Activated CD4-positive, alpha-beta T cell treated with anti-CD3 and anti-CD28 coated beads for 1 hour (primary cell): ENCODE results near the gene PLIN3.
"Not testable (repeated sequence)": the region's sequence is repeated elsewhere in the genome, so short reads cannot be mapped to it uniquely, and the experiment has no call there.

Source experiments
- DNase-seq: peaks from one replicate; pipeline ENCODE4 v3.0.0-alpha.2; 2020

The PLIN3 gene

DNA sequence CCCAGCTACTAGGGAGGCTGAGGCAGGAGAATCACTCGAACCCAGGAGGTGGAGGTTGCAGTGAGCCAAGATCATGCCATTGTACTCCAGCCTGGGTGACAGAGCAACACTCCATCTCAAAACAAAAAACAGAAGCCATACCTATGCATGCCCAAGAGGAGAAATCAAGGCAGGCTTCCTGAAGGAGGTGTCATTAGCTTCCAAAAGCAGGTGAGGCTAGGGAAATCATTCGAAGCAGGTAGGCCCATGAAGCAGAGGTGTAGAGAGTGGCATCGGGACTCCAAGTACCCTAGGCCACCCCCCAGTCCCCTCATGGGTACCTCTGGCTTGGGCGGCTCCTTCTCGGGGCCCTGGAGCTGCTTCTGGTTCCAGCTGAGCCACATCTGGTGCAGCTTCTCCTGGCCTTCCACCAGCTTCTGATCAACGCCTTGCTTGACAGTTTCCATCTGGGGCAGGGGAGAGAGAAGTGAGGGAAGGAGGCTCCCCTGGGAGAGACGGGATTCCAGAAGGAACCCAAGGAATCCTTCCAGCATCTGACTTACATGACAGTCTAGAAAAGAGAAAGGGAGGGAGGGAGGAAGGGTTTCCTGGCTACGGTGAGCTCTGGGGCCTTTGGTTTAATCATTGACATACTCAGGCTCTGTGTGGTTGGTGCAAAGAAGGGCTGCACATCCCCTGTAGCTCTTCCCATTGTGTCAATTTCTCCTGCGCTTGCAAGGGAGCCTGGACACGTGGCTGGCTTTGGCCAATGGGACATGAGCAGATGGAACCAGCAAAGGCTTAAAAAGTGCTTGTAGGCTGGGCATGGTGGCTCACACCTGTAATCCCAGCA, 22.9 kb downstream of the PLIN3 start:
- DNase-seq = no peak

DNA sequence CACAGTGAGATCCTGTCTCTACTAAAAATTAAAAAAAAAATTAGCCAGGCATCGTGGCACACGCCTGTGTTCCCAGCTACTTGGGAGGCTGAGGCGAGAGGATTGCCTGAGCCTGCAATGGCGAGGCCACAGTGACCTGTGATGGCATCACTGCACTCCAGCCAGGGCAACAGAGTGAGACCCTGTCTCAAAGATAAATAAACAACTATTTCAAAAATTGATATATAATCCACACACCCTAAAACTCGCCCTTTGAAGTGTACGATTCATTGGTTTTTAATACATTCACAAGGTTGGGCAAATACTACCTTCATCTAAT, 23.9 kb downstream of the PLIN3 start:
- DNase-seq = no peak

GRCh38 chr19:4839192-4839591, 28.3 kb downstream of the PLIN3 start:
- DNase-seq = no peak

GRCh38 chr19:4832776-4833175, 34.7 kb downstream of the PLIN3 start:
- DNase-seq = no peak

GRCh38 chr19:4831979-4832340, 35.5 kb downstream of the PLIN3 start:
- DNase-seq = not testable (repeated sequence)

DNA sequence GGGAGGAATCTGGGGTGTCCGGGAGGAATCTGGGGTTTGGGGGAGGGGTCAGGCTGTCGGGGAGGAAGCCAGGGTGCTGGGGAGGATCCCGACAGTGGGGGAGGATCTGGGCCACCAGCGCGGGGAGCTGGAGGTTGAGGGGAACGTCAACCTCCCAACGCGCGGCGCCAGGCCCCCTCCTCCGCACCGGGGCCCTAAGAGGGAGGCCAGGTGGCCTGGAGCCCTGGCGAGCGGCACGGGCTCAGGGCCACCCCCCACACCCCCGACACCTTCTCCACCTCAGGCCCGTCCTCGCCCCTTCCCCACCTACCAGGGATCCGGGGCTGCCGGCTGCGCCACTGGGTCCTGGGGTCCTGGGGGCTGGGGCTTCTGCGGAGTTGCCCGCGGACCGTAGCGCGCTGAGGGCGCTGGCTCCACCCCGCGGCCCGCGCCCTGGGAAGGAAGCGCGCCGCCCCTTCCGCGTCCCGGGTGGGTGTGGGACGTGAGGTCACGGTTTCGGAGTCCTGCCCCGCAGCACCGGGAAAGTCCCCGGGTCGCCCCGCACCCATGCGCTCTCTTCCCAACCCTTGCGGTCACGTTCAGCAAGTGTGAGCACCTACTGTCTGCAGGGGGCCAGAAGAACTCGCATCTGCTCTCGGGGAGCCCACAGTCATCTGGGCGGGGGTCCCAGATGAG, 36.0 kb downstream of the PLIN3 start, which contains the start of gene TICAM1:
Gene TICAM1 (minus strand): TSS at position 409 of the 675 bp plus-strand sequence. CDS start 13,335 bp downstream, outside the sequence.
- DNase-seq = peak; percentile 74

- DNase-seq = no peak
Observed at GRCh38 chr19:4830768-4831265, 36.6 kb downstream of the PLIN3 start.

DNA sequence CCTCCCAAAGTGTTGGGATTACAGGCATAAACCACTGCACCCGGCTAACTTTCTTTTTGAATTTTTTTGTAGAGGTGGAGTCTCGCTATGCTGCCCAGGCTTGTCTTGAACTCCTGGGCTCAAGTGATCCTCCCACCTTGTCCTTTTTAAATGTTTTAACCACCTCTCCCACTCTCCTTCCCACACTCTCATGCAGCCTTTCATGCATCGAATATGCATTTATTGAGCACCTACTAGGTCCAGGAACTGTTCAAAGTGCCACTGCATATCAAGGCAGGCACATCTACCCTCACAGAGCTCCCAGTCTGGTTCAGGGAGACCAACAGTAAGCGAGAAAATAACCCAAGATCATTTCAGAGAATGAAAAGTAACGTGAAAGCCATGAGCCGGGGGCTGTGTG, 37.1 kb downstream of the PLIN3 start:
- DNase-seq = no peak

DNA sequence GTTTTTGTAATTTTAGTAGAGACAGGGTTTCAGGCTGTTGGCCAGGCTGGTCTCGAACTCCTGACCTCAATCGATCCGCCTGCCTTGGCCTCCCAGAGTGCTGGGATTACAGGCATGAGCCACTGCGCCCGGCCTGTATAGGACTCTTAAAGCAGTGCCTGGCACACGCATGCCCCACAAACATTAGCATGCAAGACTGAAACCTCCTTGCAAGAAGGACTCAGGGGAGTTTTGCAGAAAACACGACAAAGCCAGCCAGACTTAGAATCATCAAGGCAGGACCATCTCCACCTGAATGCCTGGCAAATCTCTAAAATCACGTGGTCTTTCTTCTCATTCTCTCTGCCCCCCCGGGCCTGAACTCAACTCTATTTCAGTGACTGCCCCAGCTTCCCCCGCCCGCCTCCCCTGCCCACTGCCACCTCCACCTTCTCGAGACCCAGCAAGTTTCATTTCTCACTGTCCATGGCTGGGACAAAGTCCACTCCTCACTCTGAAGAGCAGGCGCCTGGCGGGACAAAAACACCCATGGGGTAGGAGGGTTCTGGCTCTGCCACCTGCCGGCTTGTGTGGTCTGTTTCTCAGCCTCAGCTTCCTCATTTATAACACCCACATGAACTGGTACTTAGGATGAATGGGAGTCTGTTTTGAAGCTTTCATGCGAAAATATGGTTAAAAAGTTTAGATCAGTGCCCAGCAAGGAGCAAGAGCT, 38.3 kb downstream of the PLIN3 start:
- DNase-seq = no peak

DNA sequence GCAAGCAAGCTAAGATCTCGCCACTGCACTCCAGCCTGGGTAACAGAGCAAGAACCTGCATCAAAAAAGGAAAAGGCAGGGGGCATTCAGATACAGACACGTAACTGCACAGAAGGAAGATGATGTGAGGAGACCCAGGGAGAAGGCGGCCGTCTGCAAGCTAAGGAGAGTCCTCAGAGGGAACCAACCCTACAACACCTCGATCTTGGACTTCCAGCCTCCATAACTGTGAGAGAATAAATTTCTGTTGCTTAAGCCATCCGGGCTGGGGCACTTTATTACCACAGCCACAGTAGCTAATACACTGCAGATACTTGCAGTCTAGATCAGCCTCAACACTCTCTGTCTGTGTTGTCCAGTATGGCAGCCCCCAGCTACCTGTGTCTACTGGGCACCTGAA, 43.9 kb downstream of the PLIN3 start:
- DNase-seq = no peak

- DNase-seq = not testable (repeated sequence)
Observed at GRCh38 chr19:4822354-4822753, 45.1 kb downstream of the PLIN3 start.

DNA sequence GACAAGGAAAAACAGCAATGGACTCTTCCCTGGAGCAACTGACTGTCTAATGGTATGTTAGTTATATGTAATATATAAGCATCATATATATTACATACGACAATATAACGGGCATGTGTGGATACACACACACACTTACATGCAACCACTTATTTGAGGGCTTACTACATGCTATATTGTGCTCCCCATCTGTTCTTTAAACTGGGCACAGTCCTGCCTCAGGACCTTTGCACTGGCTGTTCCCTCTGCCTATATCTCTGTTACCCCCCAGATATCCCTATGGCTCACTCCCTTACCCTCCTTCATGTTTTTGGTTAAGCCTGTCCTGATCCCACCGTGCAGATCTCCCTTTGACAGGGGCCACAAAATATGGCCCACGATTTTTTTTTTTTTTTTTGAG, 46.2 kb downstream of the PLIN3 start:
- DNase-seq = no peak

DNA sequence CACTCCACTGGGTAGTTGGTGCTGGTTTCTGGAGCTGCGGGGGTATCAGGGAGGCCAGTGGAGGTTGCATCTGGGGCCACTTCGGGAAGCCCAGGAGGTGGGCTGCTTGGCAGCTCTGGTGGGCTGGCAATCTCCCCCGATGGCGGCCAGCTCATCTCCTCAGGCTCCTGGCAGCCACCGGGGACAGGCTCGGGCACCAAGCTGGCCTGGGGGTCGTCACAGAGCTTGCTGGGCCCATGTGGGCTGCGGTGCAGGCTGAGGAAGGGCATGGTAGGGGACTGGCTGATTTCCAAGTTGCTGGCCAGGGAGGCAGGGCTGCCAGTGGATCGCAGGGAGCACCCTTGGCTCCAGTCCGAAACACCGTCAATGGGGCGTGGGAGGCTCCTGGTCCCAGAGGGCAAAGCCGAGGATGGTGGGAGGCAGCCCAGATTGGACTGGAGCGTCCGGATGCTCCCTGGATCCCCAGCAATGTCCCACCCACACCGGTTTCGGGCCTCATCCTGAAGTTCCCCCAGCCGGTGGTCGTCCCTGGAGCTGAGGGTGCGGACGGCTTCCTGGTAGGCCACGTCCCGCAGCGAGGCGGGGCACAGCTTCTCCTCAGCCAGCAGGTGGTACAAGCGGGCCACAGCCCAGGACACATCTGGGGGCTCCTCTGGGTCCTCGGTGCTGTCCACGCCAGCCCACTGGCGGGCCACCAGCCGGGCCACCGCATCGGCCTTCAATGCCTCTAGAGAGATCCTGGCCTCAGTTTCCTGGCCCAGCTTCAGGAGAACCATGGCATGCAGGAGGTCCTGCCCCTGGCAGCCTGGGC, 49.8 kb downstream of the PLIN3 start:
- no peak for DNase-seq

DNA sequence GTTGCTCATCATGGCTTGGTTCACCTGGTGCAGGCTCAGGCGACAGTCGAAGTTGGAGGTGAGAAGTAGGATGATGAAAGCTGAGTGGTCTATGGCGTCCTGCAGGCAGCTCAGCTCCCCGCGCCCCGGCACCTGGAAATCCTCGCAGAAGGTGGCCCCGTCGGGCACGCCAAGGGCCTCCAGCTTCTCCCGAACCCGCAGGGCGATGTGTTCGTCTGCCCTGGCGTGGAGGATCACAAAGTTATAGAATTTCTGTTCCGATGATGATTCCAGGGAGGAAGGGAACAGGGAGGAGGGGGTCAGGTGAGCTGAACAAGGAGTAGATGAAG, 50.6 kb downstream of the PLIN3 start:
- DNase-seq = no peak

- no peak for DNase-seq
Observed at GRCh38 chr19:4816202-4816949, 51.1 kb downstream of the PLIN3 start.

DNA sequence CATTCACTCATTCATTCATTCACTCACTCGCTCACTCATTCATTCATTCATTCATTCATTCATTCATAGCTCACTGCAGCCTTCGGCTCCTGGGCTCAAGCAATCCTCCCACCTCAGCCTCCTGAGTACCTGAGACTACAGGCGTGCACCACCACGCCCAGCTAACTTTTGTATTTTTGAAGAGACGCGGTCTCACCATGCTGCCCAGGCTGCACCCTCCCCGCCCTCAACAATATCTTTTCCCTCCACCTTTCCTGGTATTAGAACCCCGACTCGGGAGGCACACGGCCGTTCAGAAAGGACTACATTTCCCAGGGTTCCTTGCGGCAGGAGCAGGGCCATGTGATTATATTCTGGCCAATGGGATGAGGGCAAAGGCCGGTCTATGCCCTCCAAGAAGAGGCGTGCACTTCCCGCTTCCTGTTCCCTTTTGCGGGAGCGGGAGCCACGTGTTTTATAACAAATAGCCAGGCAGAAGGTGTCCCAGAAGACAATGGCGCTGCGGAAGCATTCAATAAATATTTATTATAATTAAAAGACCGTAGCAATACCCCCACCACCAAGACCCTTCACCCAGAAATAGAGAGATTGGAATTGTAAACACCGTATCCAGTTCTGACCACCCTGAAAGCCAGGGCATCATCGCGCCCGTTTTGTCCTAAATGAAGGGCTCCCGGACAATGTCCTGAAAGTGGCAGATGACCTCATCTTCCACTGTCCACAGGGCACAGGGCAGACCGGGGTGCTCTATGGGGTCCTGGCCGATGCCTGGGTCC, 51.9 kb downstream of the PLIN3 start:
- peak; percentile 54 for DNase-seq

DNA sequence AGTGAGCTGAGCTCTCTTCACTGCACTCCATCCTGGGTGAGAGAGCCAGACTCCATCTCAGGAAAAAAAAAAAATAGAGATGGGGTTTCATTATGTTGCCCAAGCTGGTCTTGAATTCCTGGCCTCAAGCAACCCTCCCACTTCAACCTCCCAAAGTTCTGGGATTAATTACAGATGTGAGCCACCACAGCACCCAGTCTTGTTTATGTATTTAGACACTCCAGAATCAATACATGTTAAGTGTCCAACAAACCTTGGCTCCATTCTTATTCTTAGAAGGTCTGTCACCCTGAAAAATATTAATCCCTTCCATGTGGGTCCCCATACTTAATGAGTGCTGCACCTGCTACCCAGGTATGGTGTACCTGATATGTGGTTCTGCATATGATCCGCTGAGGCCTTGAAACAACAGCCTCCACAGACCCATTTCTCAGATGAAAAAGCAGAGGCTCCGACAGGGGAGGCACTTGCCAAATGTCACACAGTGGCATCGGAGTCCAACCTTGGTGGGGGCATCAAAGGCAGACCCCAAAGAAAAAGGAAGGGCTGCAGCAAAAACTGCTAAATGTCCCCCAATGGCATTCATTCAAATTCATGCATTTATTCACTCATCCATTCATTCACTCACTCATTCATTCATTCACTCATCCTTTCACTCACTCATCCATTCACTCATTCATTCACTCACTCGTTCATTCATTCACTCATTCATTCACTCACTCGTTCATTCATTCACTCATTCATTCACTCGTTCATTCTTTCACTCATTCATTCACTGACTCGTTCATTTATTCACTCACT, 52.6 kb downstream of the PLIN3 start:
- DNase-seq = no peak

- DNase-seq = peak; percentile 79
Observed at GRCh38 chr19:4811328-4812131, 55.9 kb downstream of the PLIN3 start.

DNA sequence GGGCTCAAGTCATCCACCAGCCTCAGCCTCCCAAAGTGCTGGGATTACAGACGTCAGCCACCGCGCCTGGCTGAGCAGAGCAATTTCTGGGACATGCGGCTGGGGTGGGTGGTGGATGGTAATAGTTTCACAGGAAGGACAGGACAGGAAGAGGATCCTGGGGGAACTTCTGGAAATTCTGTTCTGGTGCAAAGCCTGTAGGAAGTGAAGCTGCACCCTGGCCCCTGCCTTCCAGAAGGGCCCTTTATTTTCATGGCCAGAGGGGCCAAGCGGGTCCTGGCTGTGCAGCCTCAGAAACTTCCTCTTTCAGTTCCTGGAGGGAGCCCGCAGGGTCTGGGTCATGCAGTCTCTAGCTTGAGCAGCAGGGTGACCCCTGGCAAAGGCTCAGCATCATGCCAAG, 60.3 kb downstream of the PLIN3 start:
- DNase-seq = no peak

DNA sequence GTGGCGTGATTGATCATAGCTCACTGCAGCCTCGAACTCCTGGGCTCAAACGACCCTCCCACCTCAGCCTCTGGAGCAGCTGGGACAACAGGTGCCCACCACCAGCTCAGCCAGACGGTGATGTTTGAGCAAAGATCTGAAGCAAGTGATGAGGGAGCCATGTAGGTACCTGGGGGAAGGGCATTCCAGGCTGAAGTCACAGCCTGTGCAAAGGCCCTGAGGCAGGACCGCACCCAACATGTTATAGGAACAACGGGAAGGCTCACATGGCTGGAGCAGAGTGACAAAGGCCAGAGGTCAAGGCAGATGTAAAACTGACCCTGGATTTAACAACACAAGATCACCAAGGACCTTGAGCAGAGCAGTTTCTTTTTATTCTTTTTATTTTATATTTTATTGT, 61.1 kb downstream of the PLIN3 start:
- no peak for DNase-seq
